Spinal cord (tissue), 10 donors: ENCODE measurements around the gene WNK4. TPM values are rescaled to one million over a fixed set of nuclear protein-coding genes. Genes with fewer than 3 reads are reported as not detected.

Experiments used
- DNase-seq, 6 donors: peaks; one replicate each; pipeline versions ENCODE4 v3.0.0 to v3.0.0-alpha.2; 2013 to 2015; ENCODE audit warnings: low spot score in 6 of 6, low read depth in 4 of 6
- H3K27ac ChIP-seq: one replicate; pipeline ENCODE4 v1.5.1; 2013; ENCODE audit warnings: low read depth, low read length, control low read depth
- H3K27me3 ChIP-seq: one replicate; pipeline ENCODE4 v1.6.1; 2013; ENCODE audit warnings: low read length; ENCODE audit not compliant: control insufficient read depth, insufficient read depth
- H3K36me3 ChIP-seq: one replicate; pipeline ENCODE4 v1.6.1; 2013; ENCODE audit warnings: low read length; ENCODE audit not compliant: control insufficient read depth, insufficient read depth
- H3K4me1 ChIP-seq: one replicate; pipeline ENCODE4 v1.6.1; 2013; ENCODE audit warnings: low read length; ENCODE audit not compliant: control insufficient read depth, insufficient read depth
- H3K4me3 ChIP-seq: one replicate; pipeline ENCODE4 v1.5.1; 2013; ENCODE audit warnings: low read depth, low read length, control low read depth
- H3K9me3 ChIP-seq: one replicate; pipeline ENCODE4 v1.6.1; 2013; ENCODE audit warnings: low read length; ENCODE audit not compliant: control insufficient read depth, insufficient read depth
- WGBS: methylation state at CpG from one replicate; pipeline ENCODE4 v1.1.5; 2013; ENCODE audit warnings: missing lambda C conversion rate; ENCODE audit not compliant: insufficient coverage; 5-methylcytosine and 5-hydroxymethylcytosine counted together
- polyA plus RNA-seq, 2 donors: library from polyadenylated mRNA; unstranded; fragments of 120-200 nt; gene quantifications; one replicate each; pipeline ENCODE4 v1.2.1, GENCODE V29; 2013; ENCODE audit not compliant: insufficient read length in 2 of 2
- total RNA-seq, 2 donors: library from RNA; depleted of rRNA in 1 of 2; stranded (reverse); fragments of 120-200 nt in 1 of 2; fragments of >200 nt in 1 of 2; gene quantifications; one replicate each; pipeline versions ENCODE4 v1.2.3 to v1.2.4, GENCODE V29; 2013 to 2014
- donor health status: healthy.

WNK4 gene
- total and polyA plus RNA-seq, 4 donors: 1.9 to 14.1 (median 7.3) TPM

DNA sequence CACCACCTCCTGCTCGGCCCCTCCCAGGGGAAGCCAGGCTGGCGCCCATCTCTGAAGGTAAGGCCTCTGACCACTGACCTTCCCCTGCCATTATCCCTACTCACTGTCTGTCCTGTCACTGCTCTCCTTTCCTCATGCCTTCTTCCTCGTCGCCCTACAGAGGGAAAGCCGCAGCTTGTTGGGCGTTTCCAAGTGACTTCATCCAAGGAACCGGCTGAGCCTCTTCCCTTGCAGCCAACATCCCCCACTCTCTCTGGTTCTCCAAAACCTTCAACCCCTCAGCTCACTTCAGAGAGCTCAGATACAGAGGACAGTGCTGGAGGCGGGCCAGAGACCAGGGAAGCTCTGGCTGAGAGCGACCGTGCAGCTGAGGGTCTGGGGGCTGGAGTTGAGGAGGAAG lies 15.1 kb downstream of the WNK4 start:
- Histone ChIP-seq H3K9me3 (no peaks in the 10 kb centered on the region), H3K36me3 (peaks cover 18% of the 10 kb centered on the region), H3K27ac (no peak overlapping the region), H3K4me1 (peaks cover 15% of the 10 kb centered on the region), H3K27me3 (no peaks in the 10 kb centered on the region), H3K4me3 (no peak overlapping the region)
- WGBS: 89% methylated on average over 7 of the region's 10 CpGs
- DNase-seq: no peak

DNA sequence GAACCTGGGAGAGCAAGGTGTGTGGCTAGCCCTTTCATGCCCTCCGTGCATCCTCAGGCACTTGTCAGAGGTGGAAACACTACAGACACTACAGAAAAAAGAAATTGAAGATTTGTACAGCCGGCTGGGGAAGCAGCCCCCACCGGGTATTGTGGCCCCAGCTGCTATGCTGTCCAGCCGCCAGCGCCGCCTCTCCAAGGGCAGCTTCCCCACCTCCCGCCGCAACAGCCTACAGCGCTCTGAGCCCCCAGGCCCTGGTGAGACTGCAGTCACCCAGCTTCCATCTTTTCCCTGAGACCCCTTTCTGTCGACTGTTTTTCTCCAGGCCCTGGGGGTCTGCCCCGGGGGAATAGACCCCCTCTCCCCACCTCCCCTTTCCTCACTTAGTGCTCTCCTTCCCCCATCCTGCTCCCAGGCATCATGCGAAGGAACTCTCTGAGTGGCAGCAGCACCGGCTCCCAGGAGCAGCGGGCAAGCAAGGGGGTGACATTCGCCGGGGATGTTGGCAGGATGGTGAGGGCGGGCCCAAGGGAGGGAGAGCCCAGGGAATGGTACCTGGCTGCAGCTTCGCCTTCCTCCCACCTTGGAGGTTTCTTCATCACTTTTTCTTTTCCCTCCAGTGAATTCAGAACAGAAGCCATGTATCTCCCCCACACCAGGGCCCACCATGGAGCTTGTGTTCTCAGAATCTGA lies 15.8 kb downstream of the WNK4 start:
- WGBS: 93% methylated on average over 10 of the region's 18 CpGs
- H3K27me3 ChIP-seq: no peaks in the 10 kb centered on the region
- H3K4me3 ChIP-seq: no peak overlapping the region
- H3K27ac ChIP-seq: no peak overlapping the region
- peaks cover 15% of the 10 kb centered on the region for H3K4me1 ChIP-seq
- DNase-seq: no peak
- peaks cover 18% of the 10 kb centered on the region for H3K36me3 ChIP-seq
- no peaks in the 10 kb centered on the region for H3K9me3 ChIP-seq

DNA sequence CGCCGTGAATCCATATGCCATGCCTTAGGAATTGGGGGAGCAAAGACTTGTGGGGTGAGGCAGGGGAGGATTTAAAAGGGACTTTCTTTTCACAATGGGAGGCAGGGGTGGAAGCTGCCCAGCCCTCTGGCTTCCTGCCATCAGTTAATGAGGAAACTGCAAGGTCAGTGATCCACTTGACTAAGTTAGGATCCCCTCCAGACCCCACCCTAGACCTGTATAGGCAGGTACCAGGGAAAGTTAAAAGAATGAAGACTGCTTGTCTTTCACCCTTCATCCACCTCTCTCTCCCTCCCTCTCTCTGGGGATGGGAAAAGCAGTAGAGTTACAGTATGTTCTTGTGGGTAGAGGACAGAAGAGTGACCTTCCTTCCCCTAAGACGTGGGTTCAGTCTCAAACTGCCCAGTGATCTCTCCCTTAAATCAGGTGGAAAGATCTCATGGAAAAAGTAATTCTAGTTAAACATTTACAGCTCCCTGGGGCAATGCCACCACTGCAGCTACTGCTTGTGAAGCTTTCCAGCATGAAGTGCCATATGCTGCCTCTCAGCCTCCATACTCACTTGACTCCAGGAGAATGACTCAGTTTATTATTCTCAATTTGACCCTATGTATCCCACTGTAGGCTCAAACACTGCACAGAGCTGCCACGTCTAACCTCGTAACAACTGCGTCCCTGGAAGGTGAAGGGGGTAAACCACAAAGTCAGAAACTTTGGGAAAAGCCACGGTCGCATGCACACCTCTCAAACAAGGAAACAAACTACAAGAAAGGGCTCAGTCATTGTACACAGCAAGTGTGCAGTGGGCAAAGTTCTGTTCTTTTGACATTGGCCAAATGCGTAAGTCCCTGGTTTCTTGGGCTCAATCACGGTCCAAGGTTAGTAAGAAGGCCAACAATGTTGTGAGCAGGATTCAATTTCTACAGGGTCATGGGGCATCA lies 16.9 kb downstream of the WNK4 start:
- Histone ChIP-seq H3K27me3 (no peaks in the 10 kb centered on the region), H3K4me1 (peaks cover 15% of the 10 kb centered on the region), H3K9me3 (no peaks in the 10 kb centered on the region), H3K36me3 (peaks cover 18% of the 10 kb centered on the region), H3K27ac (no peak overlapping the region), H3K4me3 (peak overlapping the region; percentile 99)
- no peak for DNase-seq
- WGBS: 79% methylated on average over 6 of the region's 10 CpGs

DNA sequence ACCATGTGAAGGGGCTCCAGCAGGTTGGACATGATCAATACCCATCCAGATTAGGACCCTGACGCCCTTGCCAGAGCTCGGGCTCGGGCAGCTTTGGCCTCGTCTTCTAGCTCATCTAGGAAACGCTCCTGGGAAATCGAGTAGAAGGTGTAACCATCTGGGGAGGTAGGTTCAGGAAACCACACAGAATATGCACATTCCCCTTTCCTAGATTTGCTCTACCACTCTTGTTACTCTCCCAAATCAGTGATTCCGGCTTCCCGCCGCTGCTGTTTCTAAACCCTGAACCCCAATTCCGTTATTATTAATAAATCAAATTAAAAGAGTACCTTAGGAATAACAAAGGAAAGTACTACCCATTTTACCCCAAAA lies 17.6 kb downstream of the WNK4 start:
- peaks cover 15% of the 10 kb centered on the region for H3K4me1 ChIP-seq
- H3K9me3 ChIP-seq: no peaks in the 10 kb centered on the region
- DNase-seq: no peak
- WGBS: 43% methylated on average over 1 of the region's 10 CpGs
- peak overlapping the region; percentile 61 for H3K27ac ChIP-seq
- peaks cover 18% of the 10 kb centered on the region for H3K36me3 ChIP-seq
- peak overlapping the region; percentile 99 for H3K4me3 ChIP-seq
- no peaks in the 10 kb centered on the region for H3K27me3 ChIP-seq

DNA sequence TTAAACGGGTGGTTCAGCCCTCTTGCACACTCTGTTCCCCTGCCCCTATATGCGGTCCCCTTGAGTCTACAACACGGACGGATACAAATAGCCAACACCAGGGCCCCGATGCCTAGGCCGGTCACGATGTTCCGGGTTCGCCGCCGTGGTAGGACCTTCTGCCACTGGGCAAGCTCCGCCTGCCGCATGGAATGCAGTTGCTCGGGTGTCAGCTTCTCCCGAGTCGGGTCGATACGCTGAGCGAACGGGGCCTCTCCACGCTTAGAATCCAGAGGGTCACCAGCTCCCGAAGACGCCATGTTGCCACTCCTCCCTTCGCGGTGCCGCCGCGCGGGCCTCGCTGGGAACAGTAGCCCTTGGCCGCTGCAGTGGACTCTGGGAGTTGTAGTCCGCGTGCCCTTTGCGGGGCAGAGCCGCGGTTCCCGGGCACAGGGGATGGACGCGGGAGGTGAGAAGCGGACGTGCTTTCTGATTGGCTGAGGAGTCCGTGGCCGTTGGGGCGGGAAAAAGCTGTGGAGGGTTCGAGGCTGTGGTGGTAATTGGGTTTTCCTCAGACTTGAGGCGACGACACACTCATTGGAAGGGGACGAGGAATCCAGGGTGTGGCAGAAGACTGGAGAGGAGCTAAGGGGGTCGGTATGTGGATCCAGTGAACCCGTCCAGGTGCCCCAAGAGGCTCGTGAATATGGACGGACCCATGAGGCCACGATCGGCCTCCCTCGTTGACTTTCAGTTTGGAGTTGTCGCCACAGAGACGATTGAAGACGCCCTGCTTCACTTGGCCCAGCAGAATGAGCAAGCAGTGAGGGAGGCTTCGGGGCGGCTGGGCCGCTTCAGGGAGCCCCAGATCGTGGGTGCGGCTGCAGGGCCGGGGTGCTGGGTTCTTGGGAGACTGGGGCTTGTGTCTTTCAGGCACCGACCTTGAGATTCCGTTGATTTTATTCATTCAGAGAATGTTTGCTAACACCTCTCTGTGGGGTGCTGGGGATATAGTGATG lies 18.3 kb downstream of the WNK4 start, which contains the start of the genes CNTD1 and COA3:
TSS of gene CNTD1 (plus strand) at position 479 of the 998 bp plus-strand sequence. CDS start at position 686, 207 bp downstream.
TSS of gene COA3 (minus strand) at position 322 of the 998 bp plus-strand sequence. CDS start at position 299, 23 bp downstream.
- WGBS: 25% methylated on average over 66 of the region's 66 CpGs
- H3K36me3 ChIP-seq: peaks cover 18% of the 10 kb centered on the region
- DNase-seq: peak; percentile 63 to 96 (median 72)
- peak within 1 kb of the TSS; percentile 99 for H3K4me3 ChIP-seq
- peak within 1 kb of the TSS; percentile 61 for H3K27ac ChIP-seq
- H3K27me3 ChIP-seq: no peaks in the 10 kb centered on the region
- H3K9me3 ChIP-seq: no peaks in the 10 kb centered on the region
- peaks cover 15% of the 10 kb centered on the region for H3K4me1 ChIP-seq

DNA sequence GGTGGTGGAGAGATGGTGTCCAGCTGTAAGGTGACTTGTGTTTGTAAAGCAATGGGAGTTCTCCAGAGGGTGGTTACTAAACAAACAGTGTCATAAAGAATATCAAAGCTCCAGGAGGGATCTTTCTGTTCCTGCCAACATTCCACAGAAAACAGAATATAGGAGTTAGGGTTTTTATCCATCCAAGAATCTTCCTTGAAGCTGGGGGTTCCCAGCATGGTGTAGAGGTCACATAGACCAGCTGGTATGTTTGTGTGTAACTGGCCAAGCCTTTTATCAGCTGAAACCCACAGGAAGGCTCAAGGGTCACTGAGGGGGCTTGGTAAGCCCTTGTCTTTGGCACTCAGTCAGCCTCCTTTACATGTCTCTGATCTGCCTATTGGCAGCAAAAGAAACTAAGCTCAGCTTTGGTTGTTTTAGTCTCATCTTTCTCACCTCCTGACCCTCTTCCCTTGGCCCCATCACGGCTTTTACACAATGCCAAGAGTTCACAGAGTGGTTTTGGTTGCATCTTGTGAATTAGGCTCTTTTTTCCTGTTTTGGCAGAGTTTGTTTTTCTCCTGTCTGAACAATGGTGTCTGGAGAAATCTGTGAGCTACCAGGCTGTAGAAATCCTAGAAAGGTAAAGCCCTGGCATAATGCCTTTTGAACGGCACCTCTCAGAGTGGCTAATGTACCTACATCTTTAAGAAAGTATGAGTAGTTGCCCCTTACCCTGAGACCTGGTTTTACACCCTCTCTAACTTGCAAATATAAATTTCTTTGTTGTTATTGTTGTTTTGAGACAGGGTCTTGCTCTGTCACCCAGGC lies 22.9 kb downstream of the WNK4 start:
- Histone ChIP-seq H3K36me3 (no peaks in the 10 kb centered on the region), H3K9me3 (no peaks in the 10 kb centered on the region), H3K27ac (peak overlapping the region; percentile 42), H3K27me3 (no peaks in the 10 kb centered on the region), H3K4me1 (peaks cover 6% of the 10 kb centered on the region), H3K4me3 (no peak overlapping the region)
- peak in 1 of 6 donors; percentile 79 for DNase-seq
- no CpG with 5 or more reads among the region's 2 CpGs for WGBS

DNA sequence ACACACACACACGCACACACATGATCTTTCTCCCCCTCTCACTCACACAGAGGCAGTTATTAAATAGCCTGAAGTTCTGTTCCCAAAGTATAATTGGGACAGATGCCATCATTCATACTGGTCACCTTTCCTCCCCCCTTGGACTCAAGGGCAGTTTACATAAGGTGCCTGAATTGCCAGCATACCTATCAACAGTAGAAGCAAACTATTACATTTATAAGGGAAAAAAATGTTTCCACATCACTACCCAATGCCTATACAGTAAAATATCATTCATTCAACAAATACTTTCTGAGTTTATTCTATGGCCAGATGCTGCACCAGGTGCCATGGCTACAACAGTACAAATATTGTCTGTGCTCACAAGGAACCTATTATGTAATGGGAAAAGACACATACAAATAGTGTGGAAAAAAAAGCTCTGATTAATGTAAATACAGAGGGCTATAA lies 24.5 kb downstream of the WNK4 start:
- H3K27ac ChIP-seq: no peak overlapping the region
- no peaks in the 10 kb centered on the region for H3K27me3 ChIP-seq
- H3K4me1 ChIP-seq: no peaks in the 10 kb centered on the region
- no peak for DNase-seq
- H3K9me3 ChIP-seq: no peaks in the 10 kb centered on the region
- no peak overlapping the region for H3K4me3 ChIP-seq
- WGBS: 100% methylated on average over 1 of the region's 1 CpG
- no peaks in the 10 kb centered on the region for H3K36me3 ChIP-seq

DNA sequence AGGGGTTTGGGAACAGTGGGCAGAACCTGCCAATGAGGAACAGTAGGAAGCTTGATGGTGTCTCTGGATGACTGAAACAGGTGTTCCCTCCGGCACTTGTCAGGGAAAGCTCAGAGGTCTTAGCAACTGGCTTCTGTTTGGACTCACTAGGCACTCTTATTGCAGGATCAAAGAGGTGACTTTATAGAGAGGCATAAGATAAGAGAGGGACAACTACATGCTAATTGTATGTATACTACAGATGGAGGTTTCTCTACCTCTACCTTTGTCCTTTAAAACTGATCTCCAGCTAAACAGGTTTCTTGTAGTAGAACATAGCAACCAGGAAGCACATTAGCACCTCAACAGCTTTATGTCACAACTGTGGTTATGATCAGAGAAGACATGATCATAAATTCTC lies 25.8 kb downstream of the WNK4 start:
- no peak for DNase-seq

More for the DNA sequence above, 25.8 kb downstream of the WNK4 start:
- no peaks in the 10 kb centered on the region for H3K4me1 ChIP-seq
- H3K9me3 ChIP-seq: no peaks in the 10 kb centered on the region
- H3K36me3 ChIP-seq: peaks cover 4% of the 10 kb centered on the region
- H3K4me3 ChIP-seq: no peak overlapping the region
- no peak overlapping the region for H3K27ac ChIP-seq
- 100% methylated on average over 1 of the region's 1 CpG for WGBS
- no peaks in the 10 kb centered on the region for H3K27me3 ChIP-seq
